WTC11 (cell line): ENCODE measurements around the gene BMPER. TPM values are rescaled to one million over a fixed set of nuclear protein-coding genes. Genes with fewer than 3 reads are reported as not detected.

Source experiments
- ATAC-seq: fragments of 200-7000 bp; cut with Tn5 transposase; 2 replicates; pipeline ENCODE4 v1.10.0; 2021; ENCODE audit warnings: mild to moderate bottlenecking, moderate library complexity
- CTCF ChIA-PET: fragments of 300-600 bp; sonication (Branson Sonifier 250); formaldehyde crosslinking; loops from one replicate; lab custom pipeline; 2021; ENCODE audit warnings: antibody characterized with exemption; lab: Charles Lee
- POLR2A ChIA-PET: fragments of 350-600 bp; sonication (Branson Sonifier 250); formaldehyde crosslinking; loops from one replicate; lab custom pipeline; 2021; ENCODE audit warnings: antibody characterized with exemption; lab: Charles Lee
- DNase-seq: peaks from one replicate; pipeline ENCODE4 v3.0.0; 2021; ENCODE audit warnings: low spot score
- H3K27ac Mint-ChIP-seq: 2 replicates; pipeline ENCODE4 v1.8.0; 2021; ENCODE audit warnings: mixed read lengths
- H3K27me3 Mint-ChIP-seq: 2 replicates; pipeline ENCODE4 v1.8.0; 2021; ENCODE audit warnings: low read depth, mild to moderate bottlenecking, moderate library complexity, mixed read lengths
- H3K36me3 Mint-ChIP-seq: 2 replicates; pipeline ENCODE4 v1.8.0; 2021; ENCODE audit warnings: mixed read lengths
- H3K4me1 Mint-ChIP-seq: 2 replicates; pipeline ENCODE4 v1.8.0; 2022; ENCODE audit warnings: mixed read lengths
- H3K4me3 Mint-ChIP-seq: 2 replicates; pipeline ENCODE4 v1.8.0; 2021; ENCODE audit warnings: mild to moderate bottlenecking, moderate library complexity, mixed read lengths
- H3K9me3 Mint-ChIP-seq: 2 replicates; pipeline ENCODE4 v1.8.0; 2021; ENCODE audit warnings: mixed read lengths
- AR ChIP-seq: fragments of 250-450 bp; sonication (Bioruptor Pico); IDR thresholded peaks from 2 replicates; pipeline ENCODE4 v1.9.0; 2021; ENCODE audit warnings: mild to moderate bottlenecking
- ARID4B ChIP-seq: sonication (generic); formaldehyde crosslinking; IDR thresholded peaks from 2 replicates; pipeline ENCODE4 v1.8.0; 2023; ENCODE audit warnings: missing genetic modification reagents, mild to moderate bottlenecking, borderline replicate concordance
- E2F1 ChIP-seq: sonication (generic); formaldehyde crosslinking; IDR thresholded peaks from 2 replicates; pipeline ENCODE4 v1.8.0; 2022; ENCODE audit warnings: mild to moderate bottlenecking, missing genetic modification reagents
- ESRRA ChIP-seq: sonication (generic); formaldehyde crosslinking; IDR thresholded peaks from 2 replicates; pipeline ENCODE4 v1.8.1; 2022; ENCODE audit warnings: mild to moderate bottlenecking, missing genetic modification reagents, borderline replicate concordance
- FOXJ3 ChIP-seq: sonication (generic); formaldehyde crosslinking; IDR thresholded peaks from 2 replicates; pipeline ENCODE4 v1.9.0; 2021; ENCODE audit warnings: missing genetic modification reagents, mild to moderate bottlenecking, borderline replicate concordance
- FOXP1 ChIP-seq: sonication (generic); formaldehyde crosslinking; IDR thresholded peaks from 2 replicates; pipeline ENCODE4 v1.8.0; 2022; ENCODE audit warnings: missing genetic modification reagents, mild to moderate bottlenecking, moderate library complexity, borderline replicate concordance
- GABPB1 ChIP-seq: sonication (generic); formaldehyde crosslinking; IDR thresholded peaks from 2 replicates; pipeline ENCODE4 v1.8.1; 2023; ENCODE audit warnings: mild to moderate bottlenecking, missing genetic modification reagents
- HMGA2 ChIP-seq: fragments of 250-450 bp; sonication (Bioruptor Pico); IDR thresholded peaks from 2 replicates; pipeline ENCODE4 v1.4.0; 2021; ENCODE audit warnings: mild to moderate bottlenecking, moderate library complexity
- IRF1 ChIP-seq: sonication (generic); formaldehyde crosslinking; IDR thresholded peaks from 2 replicates; pipeline ENCODE4 v1.8.0; 2023; ENCODE audit warnings: missing genetic modification reagents
- JAZF1 ChIP-seq: fragments of 250-450 bp; sonication (Bioruptor Pico); IDR thresholded peaks from 2 replicates; pipeline ENCODE4 v1.9.0; 2021; ENCODE audit warnings: moderate library complexity, mild to moderate bottlenecking, inconsistent platforms
- KAT7 ChIP-seq: sonication (generic); formaldehyde crosslinking; IDR thresholded peaks from 2 replicates; pipeline ENCODE4 v1.8.1; 2023; ENCODE audit warnings: missing genetic modification reagents, mild to moderate bottlenecking, borderline replicate concordance
- NFE2L1 ChIP-seq: sonication (generic); formaldehyde crosslinking; IDR thresholded peaks from 2 replicates; pipeline ENCODE4 v1.8.1; 2023; ENCODE audit warnings: missing genetic modification reagents
- RORB ChIP-seq: fragments of 250-450 bp; sonication (Bioruptor Pico); IDR thresholded peaks from 2 replicates; pipeline ENCODE4 v1.9.0; 2021; ENCODE audit warnings: mild to moderate bottlenecking
- STAT6 ChIP-seq: sonication (generic); formaldehyde crosslinking; conservative IDR thresholded peaks from 2 replicates; pipeline ENCODE4 v1.8.1; 2023; ENCODE audit warnings: mild to moderate bottlenecking, low read depth, missing genetic modification reagents, moderate library complexity
- TEAD4 ChIP-seq: sonication (generic); formaldehyde crosslinking; IDR thresholded peaks from 2 replicates; pipeline ENCODE4 v1.8.0; 2022; ENCODE audit warnings: mild to moderate bottlenecking, missing genetic modification reagents
- ZNF219 ChIP-seq: sonication (generic); formaldehyde crosslinking; IDR thresholded peaks from 2 replicates; pipeline ENCODE4 v1.8.0; 2023; ENCODE audit warnings: missing genetic modification reagents, mild to moderate bottlenecking, borderline replicate concordance
- ZNF232 ChIP-seq: sonication (generic); formaldehyde crosslinking; IDR thresholded peaks from 2 replicates; pipeline ENCODE4 v1.8.0; 2022; ENCODE audit warnings: mild to moderate bottlenecking, missing genetic modification reagents
- ZNF263 ChIP-seq: sonication (generic); formaldehyde crosslinking; IDR thresholded peaks from 2 replicates; pipeline ENCODE4 v1.8.1; 2022; ENCODE audit warnings: low read depth, mild to moderate bottlenecking, moderate library complexity, missing genetic modification reagents
- ZNF317 ChIP-seq: sonication (generic); formaldehyde crosslinking; IDR thresholded peaks from 2 replicates; pipeline ENCODE4 v1.8.1; 2023; ENCODE audit warnings: low read depth, mild to moderate bottlenecking, moderate library complexity, missing genetic modification reagents, borderline replicate concordance
- ZNF396 ChIP-seq: fragments of 250-450 bp; sonication (Bioruptor Pico); IDR thresholded peaks from 2 replicates; pipeline ENCODE4 v1.8.0; 2021; ENCODE audit warnings: mild to moderate bottlenecking, moderate library complexity, borderline replicate concordance
- total RNA-seq: library from RNA; stranded (reverse); gene quantifications from 3 replicates; pipeline ENCODE4 v1.2.3, GENCODE V29; 2021

BMPER gene
- total RNA-seq, 1 experiment from 2014 or later: 1.9 TPM

GRCh38 chr7:33892945-33893344 is 12.4 kb upstream of the BMPER start:
- Mint-ChIP-seq H3K27ac (no peak overlapping the region), H3K36me3 (no peaks in the 10 kb centered on the region), H3K4me1 (peaks cover 25% of the 10 kb centered on the region), H3K4me3 (no peak overlapping the region), H3K27me3 (no peaks in the 10 kb centered on the region; the same call in 1 of the 2 replicates), H3K9me3 (no peaks in the 10 kb centered on the region)
- ChIA-PET CTCF (interaction anchor here (2.8 to 3.0 kb wide), 2 partner anchors 12 to 40 kb away, joined by 29 to 42 read pairs; partner anchors contain the start of gene BMPER), POLR2A (no interaction called here)
- TF ChIP-seq NFE2L1 (CRISPR knock-in tag) (no peak), FOXJ3 (CRISPR knock-in tag) (no peak), ZNF317 (CRISPR knock-in tag) (no peak), ZNF219 (CRISPR knock-in tag) (no peak), JAZF1 (CRISPR knock-in tag) (no peak), GABPB1 (no peak), TEAD4 (CRISPR knock-in tag) (no peak), HMGA2 (no peak), FOXP1 (CRISPR knock-in tag) (no peak), E2F1 (CRISPR knock-in tag) (no peak), ESRRA (CRISPR knock-in tag) (no peak), KAT7 (no peak), ZNF396 (CRISPR knock-in tag) (no peak), STAT6 (no peak), RORB (CRISPR knock-in tag) (no peak), AR (no peak), IRF1 (CRISPR knock-in tag) (no peak), ZNF263 (no peak), ARID4B (no peak), ZNF232 (no peak)
- ATAC-seq: no peak
- no peak for DNase-seq
